Progenitor cell of endocrine pancreas (in vitro differentiated cells): ENCODE results near the gene OSER1. TPM values are rescaled to one million over a fixed set of nuclear protein-coding genes. Genes with fewer than 3 reads are reported as not detected.

Experiments
- DNase-seq: peaks from one replicate; pipeline ENCODE4 v3.0.0; 2021; ENCODE audit warnings: low spot score; ENCODE audit not compliant: unreplicated experiment
- H3K27ac Mint-ChIP-seq: 2 replicates; pipeline ENCODE4 v1.8.0; 2021; ENCODE audit warnings: mild to moderate bottlenecking, moderate library complexity, mixed read lengths
- H3K27me3 Mint-ChIP-seq: 2 replicates; pipeline ENCODE4 v1.8.0; 2021; ENCODE audit warnings: mixed read lengths
- H3K36me3 Mint-ChIP-seq: 2 replicates; pipeline ENCODE4 v1.8.0; 2022; ENCODE audit warnings: mixed read lengths; ENCODE audit not compliant: insufficient read depth
- H3K4me1 Mint-ChIP-seq: 2 replicates; pipeline ENCODE4 v1.8.0; 2021; ENCODE audit warnings: low read depth, mixed read lengths
- H3K4me3 Mint-ChIP-seq: 2 replicates; pipeline ENCODE4 v1.8.0; 2021; ENCODE audit warnings: low read depth, mild to moderate bottlenecking, moderate library complexity, mixed read lengths
- H3K9me3 Mint-ChIP-seq: 2 replicates; pipeline ENCODE4 v1.8.0; 2021; ENCODE audit warnings: low read depth, mixed read lengths
- total RNA-seq: library from RNA; stranded (reverse); gene quantifications from 2 replicates; pipeline ENCODE4 v1.2.1, GENCODE V29; 2021
- TF ChIP-seq, protein P1 (sequence below): fragments of 200-600 bp; sonication (generic); IDR thresholded peaks from one replicate; pipeline ENCODE4 v1.5.0; 2021; ENCODE audit warnings: antibody characterized with exemption, mild to moderate bottlenecking; ENCODE audit not compliant: unreplicated experiment

OSER1 gene
- total RNA-seq, 1 donor from 2014 or later = 35.0 TPM

DNA sequence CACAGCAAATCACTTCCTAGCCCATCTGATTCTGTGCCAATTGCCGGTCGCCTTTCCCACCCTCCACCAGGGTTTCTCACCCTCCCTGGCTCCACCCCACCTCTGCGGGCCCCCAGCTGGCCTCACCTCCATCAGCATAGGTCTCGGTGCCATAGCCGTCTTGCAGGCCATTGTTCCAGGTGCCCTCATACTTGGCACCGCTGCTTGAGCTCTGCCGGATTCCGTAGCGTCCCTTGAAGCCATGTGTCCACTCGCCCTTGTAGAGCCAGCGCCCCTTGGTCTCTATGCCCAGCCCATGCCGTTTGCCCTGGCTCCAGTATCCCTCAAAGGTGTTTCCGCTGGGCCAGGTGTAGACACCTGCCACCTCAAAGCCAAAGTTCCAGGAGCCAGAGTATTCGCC, 24.4 kb downstream of the OSER1 start:
- TF ChIP-seq, protein P1, sequence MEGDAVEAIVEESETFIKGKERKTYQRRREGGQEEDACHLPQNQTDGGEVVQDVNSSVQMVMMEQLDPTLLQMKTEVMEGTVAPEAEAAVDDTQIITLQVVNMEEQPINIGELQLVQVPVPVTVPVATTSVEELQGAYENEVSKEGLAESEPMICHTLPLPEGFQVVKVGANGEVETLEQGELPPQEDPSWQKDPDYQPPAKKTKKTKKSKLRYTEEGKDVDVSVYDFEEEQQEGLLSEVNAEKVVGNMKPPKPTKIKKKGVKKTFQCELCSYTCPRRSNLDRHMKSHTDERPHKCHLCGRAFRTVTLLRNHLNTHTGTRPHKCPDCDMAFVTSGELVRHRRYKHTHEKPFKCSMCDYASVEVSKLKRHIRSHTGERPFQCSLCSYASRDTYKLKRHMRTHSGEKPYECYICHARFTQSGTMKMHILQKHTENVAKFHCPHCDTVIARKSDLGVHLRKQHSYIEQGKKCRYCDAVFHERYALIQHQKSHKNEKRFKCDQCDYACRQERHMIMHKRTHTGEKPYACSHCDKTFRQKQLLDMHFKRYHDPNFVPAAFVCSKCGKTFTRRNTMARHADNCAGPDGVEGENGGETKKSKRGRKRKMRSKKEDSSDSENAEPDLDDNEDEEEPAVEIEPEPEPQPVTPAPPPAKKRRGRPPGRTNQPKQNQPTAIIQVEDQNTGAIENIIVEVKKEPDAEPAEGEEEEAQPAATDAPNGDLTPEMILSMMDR = no peak
- no peaks in the 10 kb centered on the region for H3K9me3 Mint-ChIP-seq

DNA sequence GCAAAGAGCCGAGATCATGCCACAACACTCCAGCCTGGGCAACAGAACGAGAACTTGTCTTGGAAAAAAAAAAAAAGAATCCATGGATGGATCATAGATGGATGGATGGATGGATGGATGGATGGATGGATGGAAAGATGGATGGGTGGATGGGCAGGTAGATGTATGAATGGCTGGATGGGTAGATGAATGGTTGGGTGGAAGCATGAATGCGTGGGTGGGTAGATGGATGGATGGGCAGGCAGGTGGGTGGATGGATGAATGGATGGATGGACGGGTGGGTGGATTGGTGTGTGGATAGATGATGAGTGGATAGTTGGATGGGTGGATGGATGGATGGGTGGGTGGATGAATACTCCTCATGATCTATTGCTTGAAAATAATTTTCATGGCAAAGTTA, 25.0 kb downstream of the OSER1 start:
- Mint-ChIP-seq H3K27me3 (peaks cover 30% of the 10 kb centered on the region), H3K4me3 (no peak overlapping the region), H3K36me3 (no peaks in the 10 kb centered on the region), H3K4me1 (peaks cover 21% of the 10 kb centered on the region), H3K9me3 (no peaks in the 10 kb centered on the region), H3K27ac (no peak overlapping the region)
- TF ChIP-seq, protein P1 = no peak
- DNase-seq = no peak

More for the DNA sequence above, 24.4 kb downstream of the OSER1 start:
- no peak for DNase-seq
- H3K27me3 Mint-ChIP-seq = peaks cover 26% of the 10 kb centered on the region
- H3K4me3 Mint-ChIP-seq = no peak overlapping the region
- H3K4me1 Mint-ChIP-seq = peaks cover 20% of the 10 kb centered on the region
- H3K27ac Mint-ChIP-seq = no peak overlapping the region
- no peaks in the 10 kb centered on the region for H3K36me3 Mint-ChIP-seq

DNA sequence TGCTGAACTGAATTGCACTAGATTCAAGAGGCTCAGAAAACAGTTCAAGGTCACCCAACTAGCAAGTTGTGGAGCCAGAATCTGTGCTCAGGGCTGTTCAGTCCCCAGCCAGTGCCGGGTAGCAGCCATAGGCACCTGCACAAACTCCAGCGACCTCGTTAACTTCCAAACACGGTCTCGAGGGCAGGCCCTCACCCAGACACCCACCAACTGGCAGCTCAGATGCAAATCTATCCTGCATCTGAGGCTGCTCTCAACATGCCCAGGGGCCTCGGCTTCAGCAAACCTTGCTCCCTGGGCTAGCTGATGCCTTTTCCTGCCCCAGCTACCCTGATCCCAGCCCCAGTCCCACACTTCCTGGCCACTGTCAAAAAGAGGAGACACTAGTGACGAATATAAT, 27.3 kb downstream of the OSER1 start:
- H3K27me3 Mint-ChIP-seq = peaks cover 23% of the 10 kb centered on the region
- H3K4me3 Mint-ChIP-seq = no peak overlapping the region
- no peak for DNase-seq
- H3K36me3 Mint-ChIP-seq = no peaks in the 10 kb centered on the region
- H3K27ac Mint-ChIP-seq = no peak overlapping the region
- TF ChIP-seq, protein P1 = no peak
- H3K4me1 Mint-ChIP-seq = peaks cover 19% of the 10 kb centered on the region
- no peaks in the 10 kb centered on the region for H3K9me3 Mint-ChIP-seq

DNA sequence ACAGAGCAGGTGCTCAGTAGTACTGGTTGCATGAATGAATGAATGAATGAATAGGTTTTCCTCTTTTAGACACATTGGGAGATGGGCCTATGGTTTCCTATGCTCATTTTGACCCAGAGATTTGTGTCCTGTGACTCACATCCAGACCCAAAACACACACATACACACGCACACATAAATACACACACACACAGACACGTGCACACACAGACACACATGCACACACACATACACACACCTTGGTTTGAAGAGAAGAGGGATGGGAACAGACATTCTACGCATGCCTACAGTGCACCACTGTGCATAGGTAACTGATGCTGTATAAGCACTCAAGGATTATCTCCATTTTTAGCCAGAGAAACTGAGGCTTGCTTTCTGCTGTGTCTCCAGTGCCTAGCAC, 27.7 kb downstream of the OSER1 start:
- Mint-ChIP-seq H3K27ac (no peak overlapping the region), H3K9me3 (no peaks in the 10 kb centered on the region), H3K4me3 (no peak overlapping the region), H3K36me3 (no peaks in the 10 kb centered on the region), H3K4me1 (peaks cover 17% of the 10 kb centered on the region), H3K27me3 (peaks cover 19% of the 10 kb centered on the region)
- no peak for DNase-seq
- TF ChIP-seq, protein P1 = no peak

GRCh38 chr20:44182135-44182765, 28.3 kb downstream of the OSER1 start:
- no peak for DNase-seq
- Mint-ChIP-seq H3K9me3 (no peaks in the 10 kb centered on the region), H3K27me3 (peaks cover 14% of the 10 kb centered on the region), H3K27ac (no peak overlapping the region), H3K4me3 (no peak overlapping the region), H3K36me3 (no peaks in the 10 kb centered on the region), H3K4me1 (peaks cover 13% of the 10 kb centered on the region)
- TF ChIP-seq, protein P1 = no peak
